Measurements from ENCODE around the gene ATP6V1F. TPM values are rescaled to one million over a fixed set of nuclear protein-coding genes. Genes with fewer than 3 reads are reported as not detected.

The ATP6V1F gene
- polyA plus RNA-seq, 1 donor (not counting 4 experiments of a cell fraction or from before 2014, with no cell fraction given) = 263 TPM

- FAIRE-seq = no peak
- Histone ChIP-seq H3K9ac (ENCODE audit: control insufficient read depth, extremely low read depth, insufficient read depth, low read length) (no peak overlapping the region), H3K79me2 (ENCODE audit: control insufficient read depth, insufficient read depth, low read length) (no peaks in the 10 kb centered on the region)
Observed at GRCh38 chr7:128833946-128834325, 28.7 kb upstream of the ATP6V1F start.

GRCh38 chr7:128835231-128835751, 27.4 kb upstream of the ATP6V1F start:
- no peak for DNase-seq (ENCODE audit: low read depth, low spot score)
- no peak for TF ChIP-seq EZH2 (IDR thresholded peaks at IDR 0.05; ENCODE audit: low read length)
- TF ChIP-seq CTCF (optimal IDR thresholded peaks at IDR 0.05 in 1 of 3, IDR thresholded peaks at IDR 0.05 in 1 of 3, conservative IDR thresholded peaks at IDR 0.05 in 1 of 3; ENCODE audit: extremely low read depth in 1 of 3, insufficient read depth in 2 of 3, low read length in 3 of 3) = no peak
- H3K79me2 ChIP-seq (ENCODE audit: control insufficient read depth, insufficient read depth, low read length) = no peaks in the 10 kb centered on the region
- no peaks in the 10 kb centered on the region for H3K9me3 ChIP-seq (ENCODE audit: control insufficient read depth, low read depth, low read length)
- peaks cover 3% of the 10 kb centered on the region for H3K9me1 ChIP-seq (ENCODE audit: control insufficient read depth, extremely low read depth, insufficient read depth, low read length)
- peaks cover 4% of the 10 kb centered on the region for H3K4me1 ChIP-seq (ENCODE audit: control insufficient read depth, extremely low read depth, insufficient read depth, low read length)
- no peak overlapping the region for H3K4me3 ChIP-seq (ENCODE audit: control insufficient read depth in 2 of 3, extremely low read depth in 1 of 3, insufficient read depth in 2 of 3, low read depth in 1 of 3, low read length in 3 of 3)
- H3K4me2 ChIP-seq (ENCODE audit: control insufficient read depth, extremely low read depth, insufficient read depth, low read depth, low read length) = no peak overlapping the region
- no peaks in the 10 kb centered on the region for H3K36me3 ChIP-seq (ENCODE audit: control insufficient read depth in 2 of 2, extremely low read depth in 1 of 2, insufficient read depth in 2 of 2, low read length in 2 of 2)
- peaks cover 30% of the 10 kb centered on the region for H3K27me3 ChIP-seq (ENCODE audit: control insufficient read depth, extremely low read depth, insufficient read depth, low read length)
- H3K27ac ChIP-seq (ENCODE audit: control insufficient read depth, insufficient read depth, low read length) = no peak overlapping the region
- H2AFZ ChIP-seq (ENCODE audit: control insufficient read depth, low read length) = no peak overlapping the region
- no peaks in the 10 kb centered on the region for H4K20me1 ChIP-seq (ENCODE audit: control insufficient read depth, extremely low read depth, insufficient read depth, low read length)
- H3K9ac ChIP-seq (ENCODE audit: control insufficient read depth, extremely low read depth, insufficient read depth, low read length) = no peak overlapping the region
- no peak for FAIRE-seq
- dilution Hi-C loops (cut with MboI; ENCODE audit: extremely low pct_ligation_motif_present, low sequenced_read_pairs) = no loop called here

More at GRCh38 chr7:128833946-128834325, 28.7 kb upstream of the ATP6V1F start:
- Histone ChIP-seq H3K9me3 (ENCODE audit: control insufficient read depth, low read depth, low read length) (no peaks in the 10 kb centered on the region), H3K9me1 (ENCODE audit: control insufficient read depth, extremely low read depth, insufficient read depth, low read length) (peaks cover 3% of the 10 kb centered on the region), H3K27me3 (ENCODE audit: control insufficient read depth, extremely low read depth, insufficient read depth, low read length) (peaks cover 39% of the 10 kb centered on the region), H3K4me2 (ENCODE audit: control insufficient read depth, extremely low read depth, insufficient read depth, low read depth, low read length) (no peak overlapping the region), H3K4me1 (ENCODE audit: control insufficient read depth, extremely low read depth, insufficient read depth, low read length) (peaks cover 12% of the 10 kb centered on the region), H2AFZ (ENCODE audit: control insufficient read depth, low read length) (no peak overlapping the region), H4K20me1 (ENCODE audit: control insufficient read depth, extremely low read depth, insufficient read depth, low read length) (no peaks in the 10 kb centered on the region), H3K36me3 (ENCODE audit: control insufficient read depth in 2 of 2, extremely low read depth in 1 of 2, insufficient read depth in 2 of 2, low read length in 2 of 2) (no peaks in the 10 kb centered on the region), H3K27ac (ENCODE audit: control insufficient read depth, insufficient read depth, low read length) (no peak overlapping the region), H3K4me3 (ENCODE audit: control insufficient read depth in 2 of 3, extremely low read depth in 1 of 3, insufficient read depth in 2 of 3, low read depth in 1 of 3, low read length in 3 of 3) (no peak overlapping the region)
- DNase-seq (ENCODE audit: low read depth, low spot score) = no peak
- no peak for TF ChIP-seq CTCF (optimal IDR thresholded peaks at IDR 0.05 in 1 of 3, IDR thresholded peaks at IDR 0.05 in 1 of 3, conservative IDR thresholded peaks at IDR 0.05 in 1 of 3; ENCODE audit: extremely low read depth in 1 of 3, insufficient read depth in 2 of 3, low read length in 3 of 3)
- TF ChIP-seq EZH2 (IDR thresholded peaks at IDR 0.05; ENCODE audit: low read length) = no peak
- dilution Hi-C loops (cut with MboI; ENCODE audit: extremely low pct_ligation_motif_present, low sequenced_read_pairs) = no loop called here
